Middle frontal gyrus (tissue), 1 donor: ENCODE results near the gene CTPS2.
"Not testable (repeated sequence)": the region's sequence is repeated elsewhere in the genome, so short reads cannot be mapped to it uniquely, and the experiment has no call there.

Experiments used
- DNase-seq: peaks from one replicate; pipeline ENCODE4 v3.0.0-alpha.2; 2015; ENCODE audit warnings: low spot score; ENCODE audit errors: extremely low spot score

CTPS2 gene

DNA sequence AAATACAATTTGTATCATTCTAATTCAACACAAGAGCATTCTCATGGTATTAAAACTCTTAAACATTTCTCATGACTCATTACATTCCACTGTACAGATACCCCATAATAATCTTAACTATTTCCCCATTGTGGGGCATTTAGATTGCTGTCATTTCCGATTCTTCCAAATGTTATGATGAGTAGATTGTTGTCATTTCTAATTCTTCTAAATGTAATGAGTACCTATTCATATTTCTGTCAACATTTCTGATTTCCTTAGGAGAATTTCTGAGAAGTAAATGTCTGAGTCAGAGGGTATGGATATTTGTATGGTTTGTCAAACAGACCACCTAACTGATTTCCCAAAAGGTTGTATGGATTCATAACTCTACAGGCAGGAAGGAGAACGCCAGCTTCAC is 54.2 kb downstream of the CTPS2 start:
- no peak for DNase-seq

DNA sequence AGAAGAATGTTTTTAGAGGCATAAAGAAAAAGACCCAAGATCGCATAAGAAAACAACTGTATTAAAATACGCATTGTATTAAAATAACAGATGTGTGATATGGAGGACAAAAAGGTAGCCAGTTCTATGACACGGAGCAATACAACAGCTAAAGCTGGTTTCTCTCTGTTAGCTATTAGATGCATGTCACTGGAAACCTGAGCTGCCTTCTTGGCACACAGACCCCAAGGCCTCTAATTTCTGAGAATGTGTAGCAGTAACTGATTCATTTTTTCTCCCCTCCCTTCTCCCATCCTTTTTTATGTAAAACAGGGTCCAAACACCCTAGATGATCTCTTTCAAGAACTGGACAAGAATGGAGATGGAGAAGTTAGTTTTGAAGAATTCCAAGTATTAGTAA is 58.4 kb downstream of the CTPS2 start:
- DNase-seq, result no peak

DNA sequence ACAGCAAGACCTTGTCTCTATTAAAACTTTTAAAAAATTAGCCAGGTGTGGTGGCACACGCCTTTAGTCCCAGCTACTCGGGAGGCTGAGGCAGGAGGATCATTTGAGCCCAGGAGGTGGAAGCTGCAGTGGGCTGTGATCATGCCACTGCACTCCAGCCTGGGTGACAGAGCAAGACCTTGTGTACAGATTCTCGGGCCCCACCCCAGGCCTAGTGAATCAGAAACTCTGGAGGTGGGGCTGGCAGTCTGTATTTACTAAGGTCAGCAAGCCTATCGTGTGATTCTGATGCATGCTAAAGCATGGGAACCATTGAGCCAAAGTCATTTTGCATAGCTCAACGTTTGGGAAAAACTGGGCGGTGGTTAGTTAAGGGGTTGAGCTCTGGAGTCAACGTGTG is 59.0 kb downstream of the CTPS2 start:
- no peak for DNase-seq

DNA sequence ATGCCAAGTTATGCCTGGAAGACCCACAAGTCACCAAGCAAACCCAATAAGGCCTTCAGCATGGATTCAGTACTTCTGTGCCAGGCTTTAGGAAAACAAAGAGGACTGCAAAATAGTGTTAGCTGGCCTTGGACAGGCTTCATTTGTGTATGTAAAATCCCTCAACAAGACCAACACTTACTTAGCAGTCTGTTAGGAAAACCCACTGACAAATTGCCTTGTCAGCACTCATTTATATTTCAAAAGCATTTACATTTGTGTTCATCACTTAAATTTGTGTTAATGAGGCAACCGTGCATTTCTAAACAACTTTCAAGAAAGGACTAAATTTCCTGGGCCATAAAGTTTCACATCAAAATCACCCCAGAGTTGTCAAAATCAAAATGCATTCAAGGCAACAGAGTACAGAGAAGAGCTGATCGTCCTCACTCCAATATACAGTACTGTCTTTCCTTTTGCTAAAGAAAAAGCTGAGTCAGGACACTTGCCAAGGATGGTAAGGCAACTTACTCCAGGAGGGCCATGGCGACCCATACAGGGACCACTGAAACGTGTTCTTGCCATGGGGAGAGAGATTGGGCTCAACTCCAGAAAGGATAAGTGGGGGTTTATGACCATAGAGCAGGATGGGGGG is 61.0 kb downstream of the CTPS2 start:
- no peak for DNase-seq

DNA sequence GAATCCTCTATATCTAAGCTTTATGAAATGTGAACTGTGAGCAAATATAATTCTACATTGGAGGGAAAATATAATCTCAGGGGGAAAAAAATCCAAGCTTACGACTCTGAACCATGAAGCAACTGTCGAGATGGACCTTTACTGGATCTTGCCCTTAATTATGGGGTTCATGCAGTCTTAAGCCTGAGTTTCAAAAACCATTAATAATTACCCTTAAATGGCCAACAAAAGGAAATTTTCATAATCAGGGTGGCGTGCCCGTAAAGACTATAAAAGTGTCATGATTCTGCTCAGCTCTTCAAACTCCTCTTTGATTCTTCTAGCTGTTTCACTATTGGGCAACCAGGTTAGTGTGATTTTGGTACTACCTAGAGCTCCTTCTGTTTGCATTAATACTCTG is 62.6 kb downstream of the CTPS2 start, which contains the start of gene S100G:
Gene S100G, plus strand, starts transcription at position 301 of the 400 bp plus-strand sequence. CDS start 849 bp downstream, outside the sequence.
- DNase-seq, result no peak

DNA sequence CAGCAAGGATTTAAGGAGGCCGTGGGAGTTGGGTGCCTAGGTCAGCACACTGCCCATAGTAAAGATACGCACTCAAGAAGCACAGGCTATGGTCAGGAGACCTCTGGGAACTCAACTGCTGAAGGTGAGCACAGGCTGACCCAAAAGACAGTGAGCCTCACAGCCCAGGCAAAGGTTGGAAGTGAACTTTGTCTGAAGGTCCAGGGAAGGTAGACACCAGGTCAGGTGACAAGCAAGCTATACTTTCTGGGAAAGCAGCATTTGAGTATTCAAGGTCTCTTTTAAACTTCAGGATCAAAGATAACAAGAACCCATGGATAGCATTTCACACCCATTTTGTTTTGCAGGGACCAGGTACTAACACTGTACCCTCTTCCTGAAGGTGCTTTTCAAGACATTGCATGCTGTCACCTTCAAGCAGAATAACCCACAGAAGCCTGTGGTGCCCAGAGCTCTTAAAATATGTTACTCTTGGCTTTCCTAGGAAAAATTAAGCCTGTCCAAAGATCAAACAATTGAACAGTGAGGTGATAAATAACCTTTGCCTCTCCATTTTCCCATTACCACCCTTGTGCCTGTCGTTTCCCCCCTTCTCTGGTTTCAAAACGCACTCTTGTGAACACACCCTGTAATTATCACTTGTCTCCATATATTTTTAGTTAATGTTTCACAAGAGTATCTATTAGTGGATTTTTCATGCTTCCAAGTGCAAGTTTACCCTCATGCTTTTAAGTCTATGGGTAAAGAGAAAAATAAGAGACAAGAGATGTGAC is 65.9 kb downstream of the CTPS2 start:
- no peak for DNase-seq

DNA sequence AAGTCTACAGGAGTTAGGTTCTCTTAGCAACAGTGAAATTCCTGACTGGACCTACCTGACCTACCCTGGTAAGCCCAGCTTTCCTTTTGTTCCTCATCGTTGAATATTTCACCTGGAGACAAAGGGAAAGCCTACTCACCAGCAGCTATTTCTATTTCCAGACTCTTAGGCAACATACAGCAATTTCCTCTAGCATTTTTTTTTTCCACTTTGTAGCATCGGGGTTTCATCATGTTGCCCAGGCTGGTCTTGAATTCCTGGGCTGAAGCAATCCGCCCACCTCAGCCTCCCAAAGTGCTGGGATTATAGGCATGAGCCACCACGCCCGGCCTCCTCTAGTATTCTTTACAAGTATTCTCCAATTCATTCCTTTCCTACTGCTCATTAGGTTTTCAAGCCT is 69.3 kb downstream of the CTPS2 start:
- no peak for DNase-seq

DNA sequence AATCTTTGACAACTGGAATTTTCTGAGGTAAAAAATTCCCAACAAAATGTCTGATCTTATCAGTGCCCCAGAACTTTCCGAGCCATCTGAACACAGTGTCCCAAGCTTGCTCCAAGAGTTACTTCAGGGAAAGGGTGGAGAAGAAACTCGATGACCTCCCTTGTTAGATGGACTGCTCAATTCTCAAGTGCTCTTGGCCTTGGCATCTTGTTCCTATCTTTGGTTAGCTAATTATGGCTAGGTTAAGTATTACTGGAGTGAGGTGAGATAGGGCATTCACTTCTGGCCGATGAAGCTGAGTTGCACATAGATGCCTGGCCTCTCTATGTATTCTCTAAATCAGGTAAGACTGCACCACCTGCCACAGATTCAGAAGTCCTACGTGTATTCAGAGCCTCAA is 71.6 kb downstream of the CTPS2 start:
- DNase-seq, result no peak

DNA sequence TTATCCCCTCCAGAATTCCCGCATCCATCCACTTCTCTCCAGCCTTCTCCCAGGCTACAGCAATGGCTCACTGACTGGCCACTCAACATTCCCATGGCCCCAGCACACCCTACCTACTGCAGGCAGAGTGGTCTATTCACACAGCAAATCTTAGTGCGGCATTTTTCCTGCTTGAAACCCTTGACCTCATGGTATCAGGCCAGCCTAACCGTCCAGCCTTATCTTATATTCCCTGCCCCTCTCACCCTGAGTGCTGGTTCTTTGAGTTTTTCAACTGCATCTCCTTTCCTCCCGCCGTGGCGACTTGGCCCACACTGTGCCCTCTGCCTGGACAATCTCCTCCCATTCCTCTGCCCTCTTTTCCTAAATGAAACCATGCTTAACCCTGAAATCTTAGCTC is 72.5 kb downstream of the CTPS2 start:
- DNase-seq, result no peak

DNA sequence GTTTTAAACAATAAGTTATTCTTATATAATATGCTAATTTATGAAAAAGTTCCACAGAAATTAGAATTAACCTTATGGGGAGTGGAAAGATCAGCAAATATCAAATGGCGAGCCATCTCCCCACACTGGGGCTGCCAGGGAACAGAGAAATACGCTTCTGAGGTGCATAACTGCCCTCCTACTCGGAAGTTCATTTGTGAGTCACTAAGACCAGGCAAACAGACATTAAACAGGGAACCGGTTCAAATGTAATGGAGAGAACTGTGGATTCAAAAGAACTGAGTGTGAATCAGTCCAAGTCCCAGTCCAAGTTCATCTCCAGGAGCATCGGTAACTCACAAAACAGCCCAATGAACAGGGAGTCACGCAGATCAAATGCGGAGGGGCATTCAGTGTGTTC is 73.9 kb downstream of the CTPS2 start:
- no peak for DNase-seq

DNA sequence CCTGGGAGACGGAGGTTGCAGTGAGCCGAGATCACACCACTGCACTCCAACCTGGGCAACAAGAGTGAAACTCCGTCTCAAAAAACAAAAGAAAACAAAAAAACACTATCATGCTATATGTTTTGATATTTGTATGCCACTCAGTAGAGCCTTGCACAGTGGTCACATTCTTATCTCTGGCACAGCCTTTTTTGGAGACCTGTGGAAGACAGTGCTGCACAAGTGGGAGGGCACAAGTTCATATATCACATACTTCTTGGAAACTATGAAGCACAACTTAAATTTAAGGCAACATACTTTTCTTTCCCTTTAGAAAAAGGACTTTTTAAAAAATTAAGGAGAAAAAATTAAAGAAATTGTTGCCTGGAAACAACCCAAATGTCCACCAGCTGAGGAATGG is 76.9 kb downstream of the CTPS2 start:
- no peak for DNase-seq

DNA sequence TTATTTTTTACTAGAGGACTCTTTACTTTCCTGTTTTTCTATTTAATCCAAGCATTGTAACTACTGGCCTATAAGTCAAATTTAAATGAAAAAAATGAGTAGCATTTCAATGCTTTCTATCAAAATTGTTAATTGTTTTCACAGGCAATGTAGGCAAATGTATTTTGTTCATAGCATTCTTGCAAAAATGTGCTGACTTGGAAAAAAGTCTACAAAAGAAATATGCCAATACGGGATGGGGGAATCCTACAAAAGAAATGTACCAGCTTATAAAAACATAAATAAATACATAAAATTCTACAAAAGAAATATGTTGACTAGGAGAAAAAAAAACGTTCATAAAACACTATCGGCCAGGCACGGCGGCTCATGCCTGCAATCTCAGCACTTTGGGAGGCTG is 77.4 kb downstream of the CTPS2 start:
- DNase-seq, result no peak

DNA sequence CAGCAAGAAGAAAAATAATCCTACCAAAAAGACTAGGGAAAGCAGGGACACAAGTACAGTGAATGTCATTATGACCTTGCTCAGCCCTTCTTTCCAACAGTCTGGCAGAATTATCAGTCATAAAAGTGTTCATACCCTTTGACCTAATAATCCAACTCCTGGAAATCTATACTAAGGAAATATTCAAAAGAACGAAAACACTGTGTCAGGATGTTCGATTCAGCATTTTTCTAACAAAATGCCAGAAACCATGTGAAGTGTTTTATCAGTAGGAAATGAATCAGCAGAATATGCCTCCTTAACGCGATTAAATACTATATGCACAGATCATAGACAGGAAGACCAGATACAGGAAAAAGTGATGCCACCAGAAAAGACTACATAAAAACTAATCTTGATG is 78.7 kb downstream of the CTPS2 start:
- no peak for DNase-seq

DNA sequence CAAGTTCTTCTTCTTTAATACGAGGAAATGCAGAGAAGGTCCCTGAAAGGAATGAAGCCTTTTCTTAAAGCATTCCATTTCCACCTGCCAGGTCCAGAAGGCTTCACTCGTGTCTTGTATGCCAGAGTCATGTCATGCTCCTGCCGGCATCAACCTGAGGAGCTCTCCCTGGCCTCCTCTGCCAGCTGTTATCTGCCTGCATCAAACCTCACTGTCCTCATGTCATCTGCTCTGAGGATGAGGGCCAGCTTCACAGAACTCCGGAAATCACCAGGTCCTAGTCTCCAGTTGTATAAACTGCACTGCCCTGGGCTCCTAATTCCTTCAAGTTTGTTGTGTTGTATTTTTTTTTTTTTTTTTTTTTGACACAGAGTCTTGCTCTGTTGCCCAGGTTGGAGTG is 82.6 kb downstream of the CTPS2 start:
- no peak for DNase-seq

DNA sequence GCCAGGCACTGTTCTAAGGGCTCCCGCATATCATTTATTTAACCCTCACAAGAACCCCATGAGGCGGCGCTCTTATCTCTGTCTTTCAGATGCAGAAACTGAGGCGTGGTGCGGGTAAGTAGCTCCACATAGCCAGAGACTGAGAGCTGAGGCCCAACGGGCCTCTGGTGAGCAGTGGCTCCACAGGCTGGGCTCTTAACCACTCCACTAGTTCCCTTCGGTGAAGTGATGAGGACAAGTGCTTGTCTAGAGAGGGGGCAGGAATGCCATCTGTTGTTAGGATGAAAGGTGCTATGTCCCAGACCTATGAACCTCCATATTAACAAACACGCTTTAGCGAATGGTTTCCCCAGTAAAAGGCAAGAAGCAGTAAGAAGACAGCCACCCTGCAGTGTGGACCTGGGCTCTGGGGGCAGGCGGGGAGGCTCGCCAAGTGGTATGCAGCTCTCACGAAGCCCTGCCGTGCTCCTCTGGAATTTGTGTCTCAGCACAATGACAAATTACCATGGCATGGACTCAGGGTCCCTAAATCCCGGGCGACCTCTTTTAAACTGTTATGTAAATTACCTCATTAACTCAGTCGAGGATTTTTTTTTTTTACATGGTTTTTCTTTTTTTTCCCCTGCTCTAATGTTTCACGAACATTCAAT is 83.4 kb downstream of the CTPS2 start:
- no peak for DNase-seq

DNA sequence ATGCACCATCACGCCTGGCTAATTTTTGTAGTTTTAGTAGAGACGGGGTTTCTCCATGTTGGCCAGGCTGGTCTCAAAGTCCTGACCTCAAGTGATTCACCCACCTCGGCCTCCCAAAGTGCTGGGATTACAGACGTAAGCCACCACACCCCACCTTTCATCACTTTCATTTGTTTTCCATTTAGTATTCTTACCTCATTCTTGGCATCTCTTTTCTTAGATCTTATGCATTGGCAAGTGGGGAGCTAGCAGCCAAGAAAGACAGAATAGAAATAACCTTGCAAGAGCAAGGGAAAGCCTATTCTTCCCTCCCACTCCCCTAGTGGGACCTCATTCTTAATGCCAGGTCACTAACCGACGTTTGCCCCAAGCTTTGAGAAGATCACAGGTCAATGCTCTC is 84.0 kb downstream of the CTPS2 start:
- DNase-seq, result not testable (repeated sequence)

DNA sequence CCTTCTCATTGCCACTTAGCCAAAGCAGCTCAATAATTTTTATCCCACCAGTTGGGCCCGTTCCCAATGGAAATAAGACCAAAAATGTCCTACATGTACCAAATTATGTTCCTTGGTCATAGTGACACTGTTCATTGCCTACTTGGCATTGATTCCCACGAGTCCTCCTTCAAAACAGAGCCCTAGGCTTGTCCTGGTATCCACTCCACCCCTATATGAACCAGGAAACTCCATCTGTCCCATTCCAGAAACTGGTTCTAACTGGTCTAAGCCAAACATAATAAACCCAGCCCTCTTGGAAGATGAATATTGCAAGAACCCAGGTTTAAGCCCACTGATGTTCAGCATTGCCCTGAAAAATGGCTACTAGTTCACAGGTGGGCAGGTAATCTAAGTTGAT is 93.4 kb downstream of the CTPS2 start:
- no peak for DNase-seq

DNA sequence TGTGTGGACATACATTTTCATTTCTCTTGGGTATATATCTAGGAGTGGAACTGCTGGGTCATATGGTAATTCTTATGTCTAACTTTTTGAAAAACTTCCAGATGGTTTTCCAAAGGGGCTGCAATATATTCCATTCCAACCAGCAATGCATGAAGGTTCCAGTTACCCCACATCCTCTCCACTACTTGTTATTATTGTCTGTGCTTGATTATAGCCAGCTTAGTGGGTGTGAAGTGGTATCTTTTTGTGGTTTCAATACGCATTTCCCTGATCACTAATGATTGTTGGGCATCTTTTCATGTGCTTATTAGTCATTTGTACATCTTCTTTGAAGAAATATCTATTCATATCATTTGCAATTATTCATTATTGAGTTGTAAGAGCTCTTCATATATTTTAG is 94.0 kb downstream of the CTPS2 start:
- no peak for DNase-seq

DNA sequence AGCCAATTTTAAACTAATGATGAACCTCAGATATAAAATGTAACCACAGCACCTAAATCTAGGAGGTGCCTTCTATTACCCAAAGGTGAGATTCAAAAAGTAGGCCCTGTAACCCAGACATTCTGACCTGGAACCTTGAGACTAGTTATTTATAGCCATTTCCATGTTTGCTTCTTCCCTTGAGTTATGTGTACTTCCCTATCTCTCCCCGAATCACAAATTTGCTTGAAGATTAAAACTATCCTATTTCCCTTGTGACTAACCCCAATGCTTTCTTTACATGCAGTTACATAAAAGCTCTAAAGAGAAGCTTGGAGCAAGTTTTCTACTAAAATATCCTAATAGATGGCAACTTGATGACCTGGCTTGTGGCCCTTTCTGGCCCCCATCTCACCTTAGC is 95.1 kb downstream of the CTPS2 start:
- no peak for DNase-seq

DNA sequence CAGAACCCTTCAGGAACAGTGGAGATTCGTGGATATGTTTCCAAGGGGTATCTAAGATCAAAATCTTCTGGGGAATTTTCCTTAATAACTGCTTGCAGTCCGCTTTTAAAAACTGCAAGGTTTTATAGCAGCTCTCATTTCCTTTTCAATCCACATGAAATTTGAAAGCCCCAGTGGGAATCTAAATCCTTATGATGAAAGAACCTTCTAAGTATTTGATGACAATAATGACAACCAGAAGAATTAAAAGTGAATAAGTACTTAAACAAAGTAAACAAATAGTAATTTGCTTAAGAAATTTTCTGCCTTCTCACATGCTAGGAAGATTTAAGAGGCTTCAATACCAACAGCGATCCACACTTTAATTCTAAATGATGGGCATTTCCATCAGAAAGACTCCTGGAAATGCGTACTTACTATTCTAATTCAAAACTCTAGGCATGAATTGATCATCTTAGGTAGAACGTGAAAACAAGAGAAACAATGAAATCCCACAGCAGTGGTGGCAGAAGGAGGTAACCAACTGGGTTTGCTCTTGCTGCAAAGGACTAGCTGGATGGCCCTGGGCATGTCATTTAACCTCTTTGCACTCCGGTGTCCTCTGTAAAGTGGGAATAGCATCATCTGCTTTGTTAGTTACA is 100.1 kb downstream of the CTPS2 start:
- no peak for DNase-seq

DNA sequence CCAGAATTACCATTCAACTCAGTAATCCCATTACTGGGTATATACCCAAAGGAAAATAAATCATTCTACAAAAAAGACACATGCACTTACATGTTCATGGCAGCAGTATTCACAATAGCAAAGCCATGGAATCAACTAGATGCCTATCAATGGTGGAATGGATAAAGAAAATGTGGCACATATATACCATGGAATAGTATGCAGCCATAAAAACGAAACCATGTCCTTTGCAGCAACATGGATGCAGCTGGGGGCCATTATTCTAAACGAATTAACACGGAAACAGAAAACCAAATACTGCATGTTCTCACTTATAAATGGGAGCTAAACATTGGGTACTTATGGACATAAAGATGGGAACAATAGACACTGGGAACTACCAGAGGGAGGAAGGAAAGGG is 101.8 kb downstream of the CTPS2 start:
- DNase-seq, result not testable (repeated sequence)

DNA sequence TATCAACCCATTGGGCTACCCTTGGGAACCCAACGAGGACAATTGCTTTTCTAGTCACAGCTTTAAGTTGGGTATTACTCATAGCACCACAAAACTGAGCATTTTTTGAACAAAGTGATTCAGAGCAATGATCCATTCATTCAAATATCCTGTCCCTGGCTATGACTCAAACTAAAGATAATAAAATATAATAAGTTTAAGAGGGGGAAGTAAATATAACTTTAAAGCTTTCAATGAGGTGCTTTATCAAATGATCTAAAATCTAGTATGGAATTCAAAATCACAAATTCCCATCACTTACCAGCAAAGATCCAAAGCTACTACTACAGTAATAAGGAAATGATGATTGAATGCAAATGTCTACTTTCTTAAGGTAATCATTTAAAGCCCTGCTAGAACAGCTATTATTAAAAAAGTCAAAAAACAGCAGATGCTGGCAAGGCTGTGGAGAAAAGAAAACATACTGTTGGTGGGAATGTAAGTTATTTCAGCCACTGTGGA is 102.3 kb downstream of the CTPS2 start:
- DNase-seq, result no peak
